Measurements from ENCODE around the gene VPS29.
"Not testable (repeated sequence)": the region's sequence is repeated elsewhere in the genome, so short reads cannot be mapped to it uniquely, and the experiment has no call there.

VPS29 gene

GRCh38 chr12:110533607-110534006 lies 31.7 kb upstream of the VPS29 start:
- H3K9me3 ChIP-seq (ENCODE audit: low read depth, low read length): no peaks in the 10 kb centered on the region
- H3K36me3 ChIP-seq (ENCODE audit: insufficient read depth, low read length): peaks cover 27% of the 10 kb centered on the region

GRCh38 chr12:110532644-110533043 lies 30.7 kb upstream of the VPS29 start:
- H3K36me3 ChIP-seq (ENCODE audit: insufficient read depth, low read length): peaks cover 17% of the 10 kb centered on the region
- TF ChIP-seq EZH2 (IDR thresholded peaks at IDR 0.05) (no peak), POLR2AphosphoS5 (IDR thresholded peaks at IDR 0.05; ENCODE audit: borderline replicate concordance, low read depth, low read length) (no peak), FOXP2 (optimal IDR thresholded peaks at IDR 0.05; ENCODE audit: control extremely low read depth, extremely low read length, insufficient read depth) (no peak)
- DNase-seq (ENCODE audit: low read depth, low spot score): no peak
- H3K27ac ChIP-seq: no peak overlapping the region
- no peak overlapping the region for H3K4me3 ChIP-seq
- H3K9ac ChIP-seq (ENCODE audit: insufficient read length): no peak overlapping the region
- no peaks in the 10 kb centered on the region for H3K9me3 ChIP-seq (ENCODE audit: low read depth, low read length)

More at GRCh38 chr12:110533607-110534006, 31.7 kb upstream of the VPS29 start:
- TF ChIP-seq EZH2 (IDR thresholded peaks at IDR 0.05) (no peak), FOXP2 (optimal IDR thresholded peaks at IDR 0.05; ENCODE audit: control extremely low read depth, extremely low read length, insufficient read depth) (no peak)
- Histone ChIP-seq H3K4me3 (no peak overlapping the region), H3K27ac (no peak overlapping the region), H3K9ac (ENCODE audit: insufficient read length) (no peak overlapping the region)
- DNase-seq (ENCODE audit: low read depth, low spot score): no peak

GRCh38 chr12:110531741-110532333 lies 29.9 kb upstream of the VPS29 start:
- H3K36me3 ChIP-seq (ENCODE audit: insufficient read depth, low read length): peaks cover 11% of the 10 kb centered on the region
- no peak overlapping the region for H3K4me3 ChIP-seq
- H3K9ac ChIP-seq (ENCODE audit: insufficient read length): no peak overlapping the region
- no peaks in the 10 kb centered on the region for H3K9me3 ChIP-seq (ENCODE audit: low read depth, low read length)
- H3K27ac ChIP-seq: no peak overlapping the region
- no peak for TF ChIP-seq EZH2 (IDR thresholded peaks at IDR 0.05)
- no peak for TF ChIP-seq POLR2AphosphoS5 (IDR thresholded peaks at IDR 0.05; ENCODE audit: borderline replicate concordance, low read depth, low read length)
- TF ChIP-seq FOXP2 (optimal IDR thresholded peaks at IDR 0.05; ENCODE audit: control extremely low read depth, extremely low read length, insufficient read depth): no peak
- no peak for DNase-seq (ENCODE audit: low read depth, low spot score)

GRCh38 chr12:110530511-110530910 lies 28.6 kb upstream of the VPS29 start:
- H3K27ac ChIP-seq: no peak overlapping the region
- TF ChIP-seq POLR2AphosphoS5 (IDR thresholded peaks at IDR 0.05; ENCODE audit: borderline replicate concordance, low read depth, low read length): no peak
- no peak for DNase-seq (ENCODE audit: low read depth, low spot score)
- H3K36me3 ChIP-seq (ENCODE audit: insufficient read depth, low read length): no peaks in the 10 kb centered on the region; the same call in 1 of the 2 replicates
- H3K9ac ChIP-seq (ENCODE audit: insufficient read length): no peak overlapping the region
- no peaks in the 10 kb centered on the region for H3K9me3 ChIP-seq (ENCODE audit: low read depth, low read length)
- H3K4me3 ChIP-seq: no peak overlapping the region

GRCh38 chr12:110528277-110528839 lies 26.4 kb upstream of the VPS29 start:
- TF ChIP-seq FOXP2 (optimal IDR thresholded peaks at IDR 0.05; ENCODE audit: control extremely low read depth, extremely low read length, insufficient read depth) (no peak), EZH2 (IDR thresholded peaks at IDR 0.05) (no peak), POLR2AphosphoS5 (IDR thresholded peaks at IDR 0.05; ENCODE audit: borderline replicate concordance, low read depth, low read length) (no peak)
- Histone ChIP-seq H3K27ac (no peak overlapping the region), H3K36me3 (ENCODE audit: insufficient read depth, low read length) (no peaks in the 10 kb centered on the region), H3K9ac (ENCODE audit: insufficient read length) (no peak overlapping the region), H3K4me3 (no peak overlapping the region), H3K9me3 (ENCODE audit: low read depth, low read length) (no peaks in the 10 kb centered on the region)
- no peak for DNase-seq (ENCODE audit: low read depth, low spot score)

- H3K9ac ChIP-seq (ENCODE audit: insufficient read length); H3K9me3 ChIP-seq (ENCODE audit: low read depth, low read length); H3K36me3 ChIP-seq (ENCODE audit: insufficient read depth, low read length); DNase-seq (ENCODE audit: low read depth, low spot score); H3K27ac ChIP-seq; H3K4me3 ChIP-seq: not testable (repeated sequence)
These were observed 19.2 kb upstream of the VPS29 start for GRCh38 chr12:110520876-110521712.

GRCh38 chr12:110518014-110518413 lies 16.1 kb upstream of the VPS29 start:
- H3K9ac ChIP-seq (ENCODE audit: insufficient read length); H3K4me3 ChIP-seq; H3K9me3 ChIP-seq (ENCODE audit: low read depth, low read length); DNase-seq (ENCODE audit: low read depth, low spot score); H3K27ac ChIP-seq; H3K36me3 ChIP-seq (ENCODE audit: insufficient read depth, low read length): not testable (repeated sequence)

GRCh38 chr12:110516995-110517394 lies 15.1 kb upstream of the VPS29 start:
- TF ChIP-seq FOXP2 (optimal IDR thresholded peaks at IDR 0.05; ENCODE audit: control extremely low read depth, extremely low read length, insufficient read depth) (no peak), EZH2 (IDR thresholded peaks at IDR 0.05) (no peak), POLR2AphosphoS5 (IDR thresholded peaks at IDR 0.05; ENCODE audit: borderline replicate concordance, low read depth, low read length) (no peak)
- no peaks in the 10 kb centered on the region for H3K36me3 ChIP-seq (ENCODE audit: insufficient read depth, low read length)
- no peak overlapping the region for H3K4me3 ChIP-seq
- no peak for DNase-seq (ENCODE audit: low read depth, low spot score)
- no peak overlapping the region for H3K27ac ChIP-seq
- H3K9ac ChIP-seq (ENCODE audit: insufficient read length): no peak overlapping the region
- H3K9me3 ChIP-seq (ENCODE audit: low read depth, low read length): no peaks in the 10 kb centered on the region

GRCh38 chr12:110514363-110514762 lies 12.5 kb upstream of the VPS29 start:
- peak overlapping the region; percentile 3; the same call in 1 of the 2 replicates for H3K27ac ChIP-seq
- no peak for TF ChIP-seq POLR2AphosphoS5 (IDR thresholded peaks at IDR 0.05; ENCODE audit: borderline replicate concordance, low read depth, low read length)
- TF ChIP-seq FOXP2 (optimal IDR thresholded peaks at IDR 0.05; ENCODE audit: control extremely low read depth, extremely low read length, insufficient read depth): no peak
- TF ChIP-seq EZH2 (IDR thresholded peaks at IDR 0.05): no peak
- no peak overlapping the region for H3K4me3 ChIP-seq
- DNase-seq (ENCODE audit: low read depth, low spot score): no peak
- no peaks in the 10 kb centered on the region for H3K9me3 ChIP-seq (ENCODE audit: low read depth, low read length)
- no peaks in the 10 kb centered on the region for H3K36me3 ChIP-seq (ENCODE audit: insufficient read depth, low read length)
- no peak overlapping the region for H3K9ac ChIP-seq (ENCODE audit: insufficient read length)

Data from SK-N-MC (cell line).